HEK293 (cell line): Measurements from ENCODE around the gene TMCC2.
A peak's percentile ranks its signal among the peaks of the same experiment; 100 is the strongest.

ENCODE experiments used
- CTCF ChIA-PET: fragments of 350-600 bp; formaldehyde crosslinking; extraction: SDS; loops from one replicate; lab custom pipeline; 2021; ENCODE audit warnings: antibody characterized with exemption; lab: Yijun Ruan, JAX
- POLR2A ChIA-PET: fragments of 300-600 bp; formaldehyde crosslinking; extraction: SDS; loops from one replicate; lab custom pipeline; 2020; ENCODE audit warnings: antibody characterized with exemption, inconsistent platforms; lab: Yijun Ruan, JAX
- H3K27ac ChIP-seq: fragments of 200-500 bp; sonication (Bioruptor generic); 2 replicates; pipeline ENCODE4 v1.5.1; 2014; ENCODE audit warnings: low read depth, low read length, control low read depth, inconsistent platforms; ENCODE audit errors: extremely low read depth
- H3K36me3 ChIP-seq, 2 experiments: fragments of 200-500 bp in 1 of 2; sonication (Bioruptor generic) in 1 of 2; 1 replicate in 1 of 2; 2 replicates in 1 of 2; pipeline ENCODE4 v1.5.1; 2014 to 2017; ENCODE audit warnings: inconsistent platforms in 2 of 2, low read length in 2 of 2; ENCODE audit not compliant: control insufficient read depth in 2 of 2, insufficient read depth in 1 of 2
- H3K4me1 ChIP-seq: fragments of 200-500 bp; sonication (Bioruptor generic); 2 replicates; pipeline ENCODE4 v1.5.1; 2014; ENCODE audit warnings: mild to moderate bottlenecking, low read length, inconsistent platforms; ENCODE audit not compliant: control insufficient read depth, insufficient read depth
- H3K4me3 ChIP-seq: 2 replicates; pipeline ENCODE4 v1.5.1; 2011; ENCODE audit warnings: low read depth, mild to moderate bottlenecking, control low read depth, low read length, moderate library complexity
- H3K9me3 ChIP-seq: fragments of 200-500 bp; sonication (Bioruptor generic); 2 replicates; pipeline ENCODE4 v1.5.1; 2014; ENCODE audit warnings: low read depth, low read length, inconsistent platforms; ENCODE audit not compliant: control insufficient read depth, insufficient read depth
- GFI1B ChIP-seq: fragments of 450-650 bp; formaldehyde crosslinking; IDR thresholded peaks from 2 replicates; pipeline ENCODE4 v1.5.1; 2016; ENCODE audit warnings: missing biosample characterization, missing genetic modification characterization
- GLIS1 ChIP-seq: fragments of 450-650 bp; formaldehyde crosslinking; IDR thresholded peaks from 2 replicates; pipeline ENCODE4 v1.5.1; 2016; ENCODE audit warnings: missing biosample characterization, missing genetic modification characterization
- KLF9 ChIP-seq: fragments of 450-650 bp; formaldehyde crosslinking; IDR thresholded peaks from 2 replicates; pipeline ENCODE4 v1.5.1; 2016; ENCODE audit warnings: missing biosample characterization, missing genetic modification characterization, low read depth
- PRDM10 ChIP-seq: fragments of 450-650 bp; formaldehyde crosslinking; IDR thresholded peaks from 2 replicates; pipeline ENCODE4 v1.5.1; 2016; ENCODE audit warnings: missing biosample characterization, missing genetic modification characterization
- TCF7L2 ChIP-seq: IDR thresholded peaks from 2 replicates; pipeline ENCODE4 v1.6.1; 2011; ENCODE audit warnings: low read depth, mild to moderate bottlenecking, inconsistent platforms, low read length, moderate library complexity, borderline replicate concordance
- ZBTB20 ChIP-seq: fragments of 450-650 bp; formaldehyde crosslinking; IDR thresholded peaks from 2 replicates; pipeline ENCODE4 v1.5.1; 2016; ENCODE audit warnings: missing biosample characterization, missing genetic modification characterization
- ZBTB48 ChIP-seq: fragments of 450-650 bp; formaldehyde crosslinking; IDR thresholded peaks from 2 replicates; pipeline ENCODE4 v1.5.1; 2016; ENCODE audit warnings: missing biosample characterization, missing genetic modification characterization
- ZBTB49 ChIP-seq: fragments of 450-650 bp; formaldehyde crosslinking; IDR thresholded peaks from 2 replicates; pipeline ENCODE4 v1.5.1; 2016; ENCODE audit warnings: missing biosample characterization, missing genetic modification characterization, low read depth
- ZNF140 ChIP-seq: fragments of 450-650 bp; formaldehyde crosslinking; IDR thresholded peaks from 2 replicates; pipeline ENCODE4 v1.5.1; 2016; ENCODE audit warnings: missing biosample characterization, missing genetic modification characterization
- ZNF239 ChIP-seq: fragments of 450-650 bp; formaldehyde crosslinking; IDR thresholded peaks from 2 replicates; pipeline ENCODE4 v1.5.1; 2016; ENCODE audit warnings: missing biosample characterization, missing genetic modification characterization
- ZNF266 ChIP-seq: fragments of 450-650 bp; formaldehyde crosslinking; IDR thresholded peaks from 2 replicates; pipeline ENCODE4 v1.5.1; 2016; ENCODE audit warnings: missing biosample characterization, missing genetic modification characterization, low read depth
- ZNF292 ChIP-seq: fragments of 450-650 bp; formaldehyde crosslinking; IDR thresholded peaks from 2 replicates; pipeline ENCODE4 v1.5.1; 2016; ENCODE audit warnings: low read depth, missing biosample characterization, missing genetic modification characterization, borderline replicate concordance
- ZNF747 ChIP-seq: fragments of 450-650 bp; formaldehyde crosslinking; IDR thresholded peaks from 2 replicates; pipeline ENCODE4 v1.5.1; 2016; ENCODE audit warnings: missing biosample characterization, missing genetic modification characterization
- ZXDB ChIP-seq: fragments of 450-650 bp; formaldehyde crosslinking; IDR thresholded peaks from 2 replicates; pipeline ENCODE4 v1.5.1; 2016; ENCODE audit warnings: missing biosample characterization, missing genetic modification characterization
- TF ChIP-seq, protein P1 (sequence below): fragments of 450-650 bp; formaldehyde crosslinking; IDR thresholded peaks from 2 replicates; pipeline ENCODE4 v1.5.1; 2017; ENCODE audit warnings: missing biosample characterization, mild to moderate bottlenecking, missing genetic modification characterization, moderate library complexity
- TF ChIP-seq, protein P2 (sequence below): fragments of 450-650 bp; formaldehyde crosslinking; IDR thresholded peaks from 2 replicates; pipeline ENCODE4 v1.5.1; 2016; ENCODE audit warnings: missing biosample characterization, missing genetic modification characterization
- TF ChIP-seq, protein P3 (sequence below): fragments of 450-650 bp; IDR thresholded peaks from 2 replicates; pipeline ENCODE4 v1.5.1; 2018; ENCODE audit warnings: missing biosample characterization, mild to moderate bottlenecking, missing genetic modification characterization
- TF ChIP-seq, protein P4 (sequence below): fragments of 450-650 bp; formaldehyde crosslinking; IDR thresholded peaks from 2 replicates; pipeline ENCODE4 v1.5.1; 2016; ENCODE audit warnings: missing biosample characterization, missing genetic modification characterization
- TF ChIP-seq, protein P5 (sequence below): fragments of 450-650 bp; formaldehyde crosslinking; IDR thresholded peaks from 2 replicates; pipeline ENCODE4 v1.5.1; 2017; ENCODE audit warnings: missing biosample characterization, missing genetic modification characterization

Gene TMCC2

GRCh38 chr1:205192287-205192686 lies 35.5 kb upstream of the TMCC2 start (continued):
- TF ChIP-seq, protein P1, sequence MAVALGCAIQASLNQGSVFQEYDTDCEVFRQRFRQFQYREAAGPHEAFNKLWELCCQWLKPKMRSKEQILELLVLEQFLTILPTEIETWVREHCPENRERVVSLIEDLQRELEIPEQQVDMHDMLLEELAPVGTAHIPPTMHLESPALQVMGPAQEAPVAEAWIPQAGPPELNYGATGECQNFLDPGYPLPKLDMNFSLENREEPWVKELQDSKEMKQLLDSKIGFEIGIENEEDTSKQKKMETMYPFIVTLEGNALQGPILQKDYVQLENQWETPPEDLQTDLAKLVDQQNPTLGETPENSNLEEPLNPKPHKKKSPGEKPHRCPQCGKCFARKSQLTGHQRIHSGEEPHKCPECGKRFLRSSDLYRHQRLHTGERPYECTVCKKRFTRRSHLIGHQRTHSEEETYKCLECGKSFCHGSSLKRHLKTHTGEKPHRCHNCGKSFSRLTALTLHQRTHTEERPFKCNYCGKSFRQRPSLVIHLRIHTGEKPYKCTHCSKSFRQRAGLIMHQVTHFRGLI = no peak
- TF ChIP-seq KLF9 (no peak), ZBTB48 (tag by site-specific recombination) (no peak), ZNF140 (tag by site-specific recombination) (no peak), TCF7L2 (no peak), ZNF747 (tag by site-specific recombination) (no peak)

GRCh38 chr1:205199090-205199930 lies 28.4 kb upstream of the TMCC2 start:
- Histone ChIP-seq H3K4me3 (no peak overlapping the region), H3K36me3 (no peaks in the 10 kb centered on the region), H3K9me3 (no peaks in the 10 kb centered on the region), H3K4me1 (peaks cover 7% of the 10 kb centered on the region), H3K27ac (no peak overlapping the region)
- ChIA-PET CTCF (interaction anchor here (0.5 to 1.2 kb wide), 2 partner anchors 57 to 436 kb away, joined by 3 to 4 read pairs; no protein-coding TSS in a partner anchor), POLR2A (interaction anchor here (0.5 to 1.2 kb wide), 2 partner anchors 19 to 46 kb away, joined by 3 to 4 read pairs; no protein-coding TSS in a partner anchor)
- TF ChIP-seq, protein P2, sequence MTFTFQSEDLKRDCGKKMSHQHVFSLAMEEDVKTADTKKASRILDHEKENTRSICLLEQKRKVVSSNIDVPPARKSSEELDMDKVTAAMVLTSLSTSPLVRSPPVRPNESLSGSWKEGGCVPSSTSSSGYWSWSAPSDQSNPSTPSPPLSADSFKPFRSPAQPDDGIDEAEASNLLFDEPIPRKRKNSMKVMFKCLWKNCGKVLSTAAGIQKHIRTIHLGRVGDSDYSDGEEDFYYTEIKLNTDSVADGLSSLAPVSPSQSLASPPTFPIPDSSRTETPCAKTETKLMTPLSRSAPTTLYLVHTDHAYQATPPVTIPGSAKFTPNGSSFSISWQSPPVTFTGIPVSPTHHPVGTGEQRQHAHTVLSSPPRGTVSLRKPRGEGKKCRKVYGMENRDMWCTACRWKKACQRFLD (tag by site-specific recombination) = no peak
- TF ChIP-seq ZBTB49 = no peak
- TF ChIP-seq, protein P3, sequence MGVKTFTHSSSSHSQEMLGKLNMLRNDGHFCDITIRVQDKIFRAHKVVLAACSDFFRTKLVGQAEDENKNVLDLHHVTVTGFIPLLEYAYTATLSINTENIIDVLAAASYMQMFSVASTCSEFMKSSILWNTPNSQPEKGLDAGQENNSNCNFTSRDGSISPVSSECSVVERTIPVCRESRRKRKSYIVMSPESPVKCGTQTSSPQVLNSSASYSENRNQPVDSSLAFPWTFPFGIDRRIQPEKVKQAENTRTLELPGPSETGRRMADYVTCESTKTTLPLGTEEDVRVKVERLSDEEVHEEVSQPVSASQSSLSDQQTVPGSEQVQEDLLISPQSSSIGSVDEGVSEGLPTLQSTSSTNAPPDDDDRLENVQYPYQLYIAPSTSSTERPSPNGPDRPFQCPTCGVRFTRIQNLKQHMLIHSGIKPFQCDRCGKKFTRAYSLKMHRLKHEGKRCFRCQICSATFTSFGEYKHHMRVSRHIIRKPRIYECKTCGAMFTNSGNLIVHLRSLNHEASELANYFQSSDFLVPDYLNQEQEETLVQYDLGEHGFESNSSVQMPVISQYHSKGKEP (tag by site-specific recombination) = no peak
- TF ChIP-seq ZNF292 (tag by site-specific recombination) = no peak
- no peak for TF ChIP-seq GFI1B (tag by site-specific recombination)
- TF ChIP-seq, protein P4, sequence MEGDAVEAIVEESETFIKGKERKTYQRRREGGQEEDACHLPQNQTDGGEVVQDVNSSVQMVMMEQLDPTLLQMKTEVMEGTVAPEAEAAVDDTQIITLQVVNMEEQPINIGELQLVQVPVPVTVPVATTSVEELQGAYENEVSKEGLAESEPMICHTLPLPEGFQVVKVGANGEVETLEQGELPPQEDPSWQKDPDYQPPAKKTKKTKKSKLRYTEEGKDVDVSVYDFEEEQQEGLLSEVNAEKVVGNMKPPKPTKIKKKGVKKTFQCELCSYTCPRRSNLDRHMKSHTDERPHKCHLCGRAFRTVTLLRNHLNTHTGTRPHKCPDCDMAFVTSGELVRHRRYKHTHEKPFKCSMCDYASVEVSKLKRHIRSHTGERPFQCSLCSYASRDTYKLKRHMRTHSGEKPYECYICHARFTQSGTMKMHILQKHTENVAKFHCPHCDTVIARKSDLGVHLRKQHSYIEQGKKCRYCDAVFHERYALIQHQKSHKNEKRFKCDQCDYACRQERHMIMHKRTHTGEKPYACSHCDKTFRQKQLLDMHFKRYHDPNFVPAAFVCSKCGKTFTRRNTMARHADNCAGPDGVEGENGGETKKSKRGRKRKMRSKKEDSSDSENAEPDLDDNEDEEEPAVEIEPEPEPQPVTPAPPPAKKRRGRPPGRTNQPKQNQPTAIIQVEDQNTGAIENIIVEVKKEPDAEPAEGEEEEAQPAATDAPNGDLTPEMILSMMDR = 0 out of 2 replicates have a peak, but pooled peaks have one; percentile 22
- no peak for TF ChIP-seq ZNF266 (tag by site-specific recombination)
- TF ChIP-seq GLIS1 (tag by site-specific recombination) = peak; percentile 56
- peak; percentile 83 for TF ChIP-seq ZXDB
- peak; percentile 38; the same call in 1 of the 2 replicates for TF ChIP-seq ZBTB20 (tag by site-specific recombination)
- TF ChIP-seq PRDM10 = peak; percentile 47; the same call in 1 of the 2 replicates
- TF ChIP-seq, protein P5, sequence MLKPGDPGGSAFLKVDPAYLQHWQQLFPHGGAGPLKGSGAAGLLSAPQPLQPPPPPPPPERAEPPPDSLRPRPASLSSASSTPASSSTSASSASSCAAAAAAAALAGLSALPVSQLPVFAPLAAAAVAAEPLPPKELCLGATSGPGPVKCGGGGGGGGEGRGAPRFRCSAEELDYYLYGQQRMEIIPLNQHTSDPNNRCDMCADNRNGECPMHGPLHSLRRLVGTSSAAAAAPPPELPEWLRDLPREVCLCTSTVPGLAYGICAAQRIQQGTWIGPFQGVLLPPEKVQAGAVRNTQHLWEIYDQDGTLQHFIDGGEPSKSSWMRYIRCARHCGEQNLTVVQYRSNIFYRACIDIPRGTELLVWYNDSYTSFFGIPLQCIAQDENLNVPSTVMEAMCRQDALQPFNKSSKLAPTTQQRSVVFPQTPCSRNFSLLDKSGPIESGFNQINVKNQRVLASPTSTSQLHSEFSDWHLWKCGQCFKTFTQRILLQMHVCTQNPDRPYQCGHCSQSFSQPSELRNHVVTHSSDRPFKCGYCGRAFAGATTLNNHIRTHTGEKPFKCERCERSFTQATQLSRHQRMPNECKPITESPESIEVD = peak; percentile 82
- no peak for TF ChIP-seq ZNF239 (tag by site-specific recombination)
